ENCODE data around the gene ATXN7L2.
"Not testable (repeated sequence)": the region's sequence is repeated elsewhere in the genome, so short reads cannot be mapped to it uniquely, and the experiment has no call there.

ATXN7L2 gene

GRCh38 chr1:109483672-109484518 lies at the start of gene ATXN7L2:
Gene ATXN7L2 (plus strand): TSS chr1:109483905. CDS start chr1:109483954, 49 bp downstream.
- DNase-seq, result peak; percentile 95

GRCh38 chr1:109434484-109434883 lies 49.2 kb upstream of the ATXN7L2 start:
- DNase-seq, result no peak

GRCh38 chr1:109438798-109439297 lies 44.9 kb upstream of the ATXN7L2 start:
- no peak for DNase-seq

- no peak for DNase-seq
Observed at GRCh38 chr1:109441069-109441468, 42.6 kb upstream of the ATXN7L2 start.

- no peak for DNase-seq
Observed at GRCh38 chr1:109443476-109443875, 40.2 kb upstream of the ATXN7L2 start.

- DNase-seq, result no peak
Observed at GRCh38 chr1:109444346-109444745, 39.4 kb upstream of the ATXN7L2 start.

- DNase-seq, result not testable (repeated sequence)
Observed at GRCh38 chr1:109445949-109446695, 37.6 kb upstream of the ATXN7L2 start.

- DNase-seq, result no peak
Observed at GRCh38 chr1:109447524-109447923, 36.2 kb upstream of the ATXN7L2 start.

GRCh38 chr1:109454497-109455133 lies 29.1 kb upstream of the ATXN7L2 start:
- DNase-seq, result no peak

GRCh38 chr1:109457819-109458218 lies 25.9 kb upstream of the ATXN7L2 start:
- no peak for DNase-seq

GRCh38 chr1:109466125-109466451 lies 17.6 kb upstream of the ATXN7L2 start:
- DNase-seq, result no peak

- DNase-seq, result no peak
Observed at GRCh38 chr1:109466452-109467300, 17.0 kb upstream of the ATXN7L2 start, which contains the start of gene SYPL2. Gene SYPL2 (plus strand): TSS chr1:109466546. CDS start chr1:109466844, 298 bp downstream.

- no peak for DNase-seq
Observed at GRCh38 chr1:109467301-109467777, 16.4 kb upstream of the ATXN7L2 start.

- DNase-seq, result no peak
Observed at GRCh38 chr1:109468061-109468460, 15.6 kb upstream of the ATXN7L2 start.

GRCh38 chr1:109468903-109469302 lies 14.8 kb upstream of the ATXN7L2 start:
- no peak for DNase-seq

GRCh38 chr1:109470245-109470644 lies 13.5 kb upstream of the ATXN7L2 start:
- no peak for DNase-seq

- no peak for DNase-seq
Observed at GRCh38 chr1:109472779-109473178, 10.9 kb upstream of the ATXN7L2 start.

GRCh38 chr1:109473284-109474057 lies 10.2 kb upstream of the ATXN7L2 start:
- DNase-seq, result not testable (repeated sequence)

GRCh38 chr1:109474697-109475096 lies 9.0 kb upstream of the ATXN7L2 start:
- no peak for DNase-seq

GRCh38 chr1:109475261-109475660 lies 8.4 kb upstream of the ATXN7L2 start:
- no peak for DNase-seq

GRCh38 chr1:109476825-109477224 lies 6.9 kb upstream of the ATXN7L2 start:
- DNase-seq, result no peak
